CD4-positive, CD25-positive, alpha-beta regulatory T cell (primary cell): ENCODE measurements around the gene ERP44. TPM values are rescaled to one million over a fixed set of nuclear protein-coding genes. Genes with fewer than 3 reads are reported as not detected.

Experiments
- ATAC-seq, 2 donors: fragments of 150-1000 bp; cut with Tn5 transposase; one replicate each; pipeline ENCODE4 v1.10.0; 2021; ENCODE audit warnings: low read depth in 2 of 2, moderate number of reproducible peaks in 2 of 2, moderate library complexity in 1 of 2
- DNase-seq, 3 donors: peaks; one replicate each; pipeline versions ENCODE4 v3.0.0 to v3.0.0-alpha.2; 2012 to 2022; ENCODE audit warnings: mixed read lengths in 1 of 3
- H3K27ac ChIP-seq: one replicate; pipeline ENCODE4 v1.7.0; 2013; ENCODE audit warnings: mild to moderate bottlenecking, low read length; ENCODE audit not compliant: insufficient read depth, poor library complexity, severe bottlenecking
- H3K27me3 ChIP-seq: one replicate; pipeline ENCODE4 v1.7.0; 2013; ENCODE audit warnings: low read length; ENCODE audit not compliant: control insufficient read depth, insufficient read depth
- H3K36me3 ChIP-seq: one replicate; pipeline ENCODE4 v1.7.0; 2013; ENCODE audit warnings: mild to moderate bottlenecking, low read length, moderate library complexity; ENCODE audit not compliant: control insufficient read depth, insufficient read depth
- H3K4me1 ChIP-seq: 2 replicates; pipeline ENCODE4 v1.7.0; 2013; ENCODE audit warnings: mild to moderate bottlenecking, low read length; ENCODE audit not compliant: insufficient read depth, control insufficient read depth, poor library complexity, severe bottlenecking
- H3K4me3 ChIP-seq: one replicate; pipeline ENCODE4 v1.7.0; 2013; ENCODE audit warnings: low read depth, mild to moderate bottlenecking, low read length, moderate library complexity
- H3K9me3 ChIP-seq, 2 experiments: 1 replicate in 1 of 2; 2 replicates in 1 of 2; pipeline ENCODE4 v1.7.0; 2013; ENCODE audit warnings: low read length in 2 of 2, mild to moderate bottlenecking in 1 of 2, moderate library complexity in 1 of 2; ENCODE audit not compliant: control insufficient read depth in 2 of 2
- H3K27ac Mint-ChIP-seq, 3 donors: one replicate each; pipeline ENCODE4 v1.8.0; 2020 to 2022; ENCODE audit warnings: mild to moderate bottlenecking in 3 of 3, mixed read lengths in 3 of 3, moderate library complexity in 2 of 3
- H3K27me3 Mint-ChIP-seq: one replicate; pipeline ENCODE4 v1.8.0; 2022; ENCODE audit warnings: mild to moderate bottlenecking, mixed read lengths
- H3K36me3 Mint-ChIP-seq: one replicate; pipeline ENCODE4 v1.8.0; 2020; ENCODE audit warnings: mixed read lengths
- H3K4me1 Mint-ChIP-seq, 4 donors: one replicate each; pipeline ENCODE4 v1.8.0; 2020 to 2022; ENCODE audit warnings: mixed read lengths in 4 of 4, mild to moderate bottlenecking in 1 of 4
- H3K4me3 Mint-ChIP-seq, 4 donors: one replicate each; pipeline ENCODE4 v1.8.0; 2020 to 2022; ENCODE audit warnings: mild to moderate bottlenecking in 4 of 4, mixed read lengths in 4 of 4, moderate library complexity in 3 of 4
- H3K9me3 Mint-ChIP-seq, 7 donors: one replicate each; pipeline ENCODE4 v1.8.0; 2020 to 2022; ENCODE audit warnings: mixed read lengths in 7 of 7, mild to moderate bottlenecking in 3 of 7, moderate library complexity in 2 of 7
- polyA plus RNA-seq, 4 donors: library from polyadenylated mRNA; unstranded; fragments of 300-500 nt; fragmentation: Illumina TruSeq; gene quantifications; one replicate each; pipeline ENCODE4 v1.2.3, GENCODE V29; 2021
- total RNA-seq: library from RNA; stranded (reverse); gene quantifications from one replicate; pipeline ENCODE4 v1.2.3, GENCODE V29; 2022

ERP44 gene
- total and polyA plus RNA-seq, 5 donors from 2014 or later = 14.0 to 42.6 (median 35.0) TPM

GRCh38 chr9:100027543-100027942 lies 71.3 kb downstream of the ERP44 start:
- Mint-ChIP-seq H3K27me3 (no peaks in the 10 kb centered on the region), H3K36me3 (peaks cover 17% of the 10 kb centered on the region), H3K9me3 (no peaks in the 10 kb centered on the region), H3K4me3 (no peak overlapping the region), H3K27ac (no peak overlapping the region), H3K4me1 (peaks cover 13 to 25% (median 22%) of the 10 kb centered on the region in 4 donors)
- DNase-seq (no peak), ATAC-seq (no peak)
- Histone ChIP-seq H3K36me3 (peaks cover 1% of the 10 kb centered on the region), H3K4me1 (no peaks in the 10 kb centered on the region), H3K9me3 (no peaks in the 10 kb centered on the region), H3K27me3 (no peaks in the 10 kb centered on the region), H3K27ac (no peak overlapping the region), H3K4me3 (no peak overlapping the region)

GRCh38 chr9:100021931-100022330 lies 76.9 kb downstream of the ERP44 start:
- Mint-ChIP-seq H3K27me3 (no peaks in the 10 kb centered on the region), H3K36me3 (peaks cover 40% of the 10 kb centered on the region), H3K27ac (peak overlapping the region in 1 of 3 donors; percentile 17), H3K4me3 (no peak overlapping the region), H3K9me3 (no peaks in the 10 kb centered on the region), H3K4me1 (peaks cover 5 to 21% (median 8%) of the 10 kb centered on the region in 4 donors)
- H3K4me3 ChIP-seq = no peak overlapping the region
- H3K9me3 ChIP-seq = no peaks in the 10 kb centered on the region
- DNase-seq (no peak), ATAC-seq (no peak)
- no peak overlapping the region for H3K27ac ChIP-seq
- no peaks in the 10 kb centered on the region for H3K4me1 ChIP-seq
- H3K27me3 ChIP-seq = no peaks in the 10 kb centered on the region
- peaks cover 38% of the 10 kb centered on the region for H3K36me3 ChIP-seq

- Mint-ChIP-seq H3K27ac (no peak overlapping the region), H3K27me3 (no peaks in the 10 kb centered on the region), H3K36me3 (peaks cover 42% of the 10 kb centered on the region), H3K4me3 (no peak overlapping the region), H3K9me3 (no peaks in the 10 kb centered on the region), H3K4me1 (peaks cover 4 to 21% (median 5%) of the 10 kb centered on the region in 4 donors)
- Histone ChIP-seq H3K4me3 (no peak overlapping the region), H3K27me3 (no peaks in the 10 kb centered on the region), H3K27ac (no peak overlapping the region), H3K4me1 (no peaks in the 10 kb centered on the region), H3K36me3 (peaks cover 54% of the 10 kb centered on the region), H3K9me3 (no peaks in the 10 kb centered on the region)
- DNase-seq (no peak), ATAC-seq (no peak)
Measured at GRCh38 chr9:100020121-100020795, 78.5 kb downstream of the ERP44 start.

- H3K36me3 ChIP-seq = peaks cover 60% of the 10 kb centered on the region
- no peaks in the 10 kb centered on the region for H3K27me3 Mint-ChIP-seq
- no peak overlapping the region for H3K4me3 Mint-ChIP-seq
- no peak overlapping the region for H3K27ac ChIP-seq
- peaks cover 4 to 21% (median 5%) of the 10 kb centered on the region in 4 donors for H3K4me1 Mint-ChIP-seq
- H3K4me3 ChIP-seq = no peak overlapping the region
- H3K27ac Mint-ChIP-seq = peak overlapping the region in 2 of 3 donors; percentile 18 to 39
- peaks cover 43% of the 10 kb centered on the region for H3K36me3 Mint-ChIP-seq
- no peaks in the 10 kb centered on the region for H3K4me1 ChIP-seq
- H3K9me3 Mint-ChIP-seq = no peaks in the 10 kb centered on the region
- H3K9me3 ChIP-seq = no peaks in the 10 kb centered on the region
- ATAC-seq (no peak), DNase-seq (no peak)
- no peaks in the 10 kb centered on the region for H3K27me3 ChIP-seq
Measured at GRCh38 chr9:100019541-100019940, 79.3 kb downstream of the ERP44 start.

DNA sequence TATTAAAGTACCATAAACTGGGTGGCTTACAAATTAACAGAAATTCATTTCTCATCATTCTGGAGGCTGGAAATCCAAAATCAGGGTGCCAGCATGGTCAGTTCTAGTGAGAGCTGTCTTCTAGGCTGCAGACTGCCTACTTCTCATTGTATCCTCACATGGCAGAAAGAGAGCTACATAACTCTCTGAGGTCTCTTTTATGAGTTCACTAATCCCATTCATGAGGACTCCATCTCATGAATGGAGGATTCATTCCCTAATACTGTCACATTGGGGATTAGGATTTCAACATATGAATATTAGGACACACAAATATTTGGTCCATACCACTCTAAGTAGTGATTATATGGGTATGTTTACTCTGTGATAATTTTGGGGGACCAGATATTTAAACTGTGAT lies 84.0 kb downstream of the ERP44 start:
- peaks cover 47% of the 10 kb centered on the region for H3K36me3 Mint-ChIP-seq
- Histone ChIP-seq H3K4me1 (no peaks in the 10 kb centered on the region), H3K36me3 (peaks cover 58% of the 10 kb centered on the region), H3K9me3 (peaks cover 7 to 8% of the 10 kb centered on the region in 2 experiments), H3K4me3 (no peak overlapping the region), H3K27ac (no peak overlapping the region), H3K27me3 (no peaks in the 10 kb centered on the region)
- ATAC-seq (no peak), DNase-seq (no peak)
- H3K4me3 Mint-ChIP-seq = no peak overlapping the region
- no peaks in the 10 kb centered on the region for H3K27me3 Mint-ChIP-seq
- H3K4me1 Mint-ChIP-seq = peaks cover 2 to 5% (median 5%) of the 10 kb centered on the region in 4 donors
- H3K27ac Mint-ChIP-seq = no peak overlapping the region
- peaks cover 0 to 8% (median 4%) of the 10 kb centered on the region in 7 donors for H3K9me3 Mint-ChIP-seq

DNA sequence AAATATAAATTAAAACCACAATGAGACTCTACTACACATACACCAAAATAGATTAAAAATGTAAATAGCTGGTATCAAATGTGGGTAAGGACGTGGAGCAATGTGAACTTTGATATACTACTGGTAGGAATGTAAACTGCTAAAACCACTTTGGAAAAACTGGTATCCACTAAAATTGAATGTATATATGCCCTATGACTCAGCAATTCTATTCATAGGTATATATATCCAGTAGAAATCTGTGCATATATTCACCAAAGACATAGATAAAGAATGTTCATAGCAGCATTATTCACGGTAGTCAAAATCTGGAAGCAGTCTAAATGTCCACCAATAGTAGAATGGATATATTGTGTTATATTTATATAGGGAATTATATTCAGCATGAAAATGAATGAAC lies 85.2 kb downstream of the ERP44 start:
- Mint-ChIP-seq H3K27ac (no peak overlapping the region), H3K36me3 (peaks cover 42% of the 10 kb centered on the region), H3K4me3 (no peak overlapping the region), H3K4me1 (peaks cover 0 to 6% (median 0%) of the 10 kb centered on the region in 4 donors), H3K27me3 (no peaks in the 10 kb centered on the region), H3K9me3 (peaks cover 0 to 8% (median 4%) of the 10 kb centered on the region in 7 donors)
- DNase-seq (no peak), ATAC-seq (no peak)
- Histone ChIP-seq H3K4me1 (no peaks in the 10 kb centered on the region), H3K27me3 (no peaks in the 10 kb centered on the region), H3K36me3 (peaks cover 49% of the 10 kb centered on the region), H3K27ac (no peak overlapping the region), H3K4me3 (no peak overlapping the region), H3K9me3 (peaks cover 7 to 8% of the 10 kb centered on the region in 2 experiments)

- no peak overlapping the region for H3K27ac ChIP-seq
- peaks cover 0 to 6% (median 0%) of the 10 kb centered on the region in 4 donors for H3K4me1 Mint-ChIP-seq
- peaks cover 46% of the 10 kb centered on the region for H3K36me3 Mint-ChIP-seq
- H3K27ac Mint-ChIP-seq = no peak overlapping the region
- no peak overlapping the region for H3K4me3 Mint-ChIP-seq
- DNase-seq = no peak
- H3K27me3 Mint-ChIP-seq = no peaks in the 10 kb centered on the region
- ATAC-seq = no peak
- H3K4me3 ChIP-seq = no peak overlapping the region
- H3K9me3 Mint-ChIP-seq = peaks cover 0 to 8% (median 4%) of the 10 kb centered on the region in 7 donors
- no peaks in the 10 kb centered on the region for H3K4me1 ChIP-seq
- peaks cover 7 to 8% of the 10 kb centered on the region in 2 experiments for H3K9me3 ChIP-seq
- H3K27me3 ChIP-seq = no peaks in the 10 kb centered on the region
- peaks cover 41% of the 10 kb centered on the region for H3K36me3 ChIP-seq
Measured at GRCh38 chr9:100012279-100012678, 86.5 kb downstream of the ERP44 start.
